Measurements from ENCODE around the gene LRRC43. TPM values are rescaled to one million over a fixed set of nuclear protein-coding genes. Genes with fewer than 3 reads are reported as not detected.

LRRC43 gene
- total and polyA plus RNA-seq, 10 of the 15 experiments (the other 5 are each of a cell fraction or from before 2014, with no cell fraction given): 0.23 TPM; not detected in 9

DNA sequence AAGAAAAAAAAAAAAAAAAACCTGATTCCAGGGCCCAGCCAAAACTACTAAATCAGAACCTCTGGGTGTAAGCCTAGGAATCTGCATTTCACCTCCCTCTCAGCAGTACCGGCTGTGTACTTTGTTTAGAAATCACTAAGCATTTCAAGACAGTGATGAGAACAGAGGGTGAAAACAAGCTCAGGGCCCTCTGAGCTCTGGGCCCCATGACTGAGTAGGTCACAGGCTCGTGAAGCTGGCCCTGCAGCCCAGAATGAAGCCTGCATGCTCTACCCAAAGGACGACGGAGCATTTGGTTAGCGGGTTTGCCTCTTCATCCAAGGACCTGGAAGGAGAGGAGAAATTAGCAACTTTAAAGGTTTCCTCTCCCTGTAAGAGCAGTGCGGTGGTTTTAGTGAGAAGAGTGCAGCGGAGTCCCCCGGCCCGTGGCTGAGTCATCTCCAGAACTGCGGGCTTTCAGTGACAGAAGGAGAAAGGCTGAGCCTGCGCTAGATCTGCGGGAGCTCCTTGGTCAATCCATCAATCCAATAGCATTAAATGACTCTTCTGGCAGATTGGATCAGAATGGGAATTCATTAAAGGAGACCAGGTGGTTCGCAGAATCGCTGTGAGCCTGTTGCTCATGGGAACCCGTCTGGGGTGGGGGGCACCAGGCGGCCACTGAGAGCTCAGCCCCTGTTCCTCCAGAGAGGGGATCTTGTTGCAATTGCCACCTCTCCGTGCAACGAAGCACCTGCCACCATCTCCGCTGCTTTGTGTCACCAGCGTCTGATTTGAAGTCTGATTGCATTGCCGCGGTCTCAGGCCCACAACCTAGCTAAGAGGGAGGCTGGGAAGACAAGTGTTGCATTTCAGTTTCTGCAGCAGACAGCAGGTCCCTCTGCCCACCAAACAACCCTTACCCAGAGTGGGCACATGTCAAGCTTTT is 16.2 kb upstream of the LRRC43 start (continued):
- TF ChIP-seq ZBTB11 (CRISPR knock-in tag; IDR thresholded peaks at IDR 0.05) (no peak), DPF2 (IDR thresholded peaks at IDR 0.05) (peak; percentile 82), MTA2 (IDR thresholded peaks at IDR 0.05; ENCODE audit: low read depth) (peak; percentile 38; the same call in 1 of the 2 replicates), CHD1 (IDR thresholded peaks at IDR 0.05; ENCODE audit: low read depth, low read length) (no peak), IKZF1 (conservative IDR thresholded peaks at IDR 0.05) (peak; percentile 83), ATF7 (IDR thresholded peaks at IDR 0.05; ENCODE audit: low read depth) (peak; percentile 19; the same call in 1 of the 2 replicates), E2F8 (IDR thresholded peaks at IDR 0.05; ENCODE audit: low read depth, partially characterized antibody) (no peak), RFX5 (IDR thresholded peaks at IDR 0.05; ENCODE audit: low read depth, low read length) (no peak), CHD4 (IDR thresholded peaks at IDR 0.05) (no peak), SUPT20H (IDR thresholded peaks at IDR 0.05; ENCODE audit: borderline replicate concordance, control insufficient read depth, low read depth, low read length) (no peak), SMARCA5 (IDR thresholded peaks at IDR 0.05) (no peak), RAD21 (IDR thresholded peaks at IDR 0.05; ENCODE audit: insufficient read depth, low read depth, low read length) (0 out of 2 replicates have a peak, but pooled peaks have one; percentile 2), RCOR1 (conservative IDR thresholded peaks at IDR 0.05; ENCODE audit: low read depth, low read length) (no peak), PAX5 (IDR thresholded peaks at IDR 0.05; ENCODE audit: borderline replicate concordance, low read depth, low read length) (0 out of 2 replicates have a peak, but pooled peaks have one; percentile 9)
- TF ChIP-seq, protein P1, sequence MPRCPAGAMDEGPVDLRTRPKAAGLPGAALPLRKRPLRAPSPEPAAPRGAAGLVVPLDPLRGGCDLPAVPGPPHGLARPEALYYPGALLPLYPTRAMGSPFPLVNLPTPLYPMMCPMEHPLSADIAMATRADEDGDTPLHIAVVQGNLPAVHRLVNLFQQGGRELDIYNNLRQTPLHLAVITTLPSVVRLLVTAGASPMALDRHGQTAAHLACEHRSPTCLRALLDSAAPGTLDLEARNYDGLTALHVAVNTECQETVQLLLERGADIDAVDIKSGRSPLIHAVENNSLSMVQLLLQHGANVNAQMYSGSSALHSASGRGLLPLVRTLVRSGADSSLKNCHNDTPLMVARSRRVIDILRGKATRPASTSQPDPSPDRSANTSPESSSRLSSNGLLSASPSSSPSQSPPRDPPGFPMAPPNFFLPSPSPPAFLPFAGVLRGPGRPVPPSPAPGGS (IDR thresholded peaks at IDR 0.05; ENCODE audit: borderline replicate concordance, insufficient read depth, low read depth, low read length, poor library complexity, severe bottlenecking): peak; percentile 63
- TF ChIP-seq, protein P2, sequence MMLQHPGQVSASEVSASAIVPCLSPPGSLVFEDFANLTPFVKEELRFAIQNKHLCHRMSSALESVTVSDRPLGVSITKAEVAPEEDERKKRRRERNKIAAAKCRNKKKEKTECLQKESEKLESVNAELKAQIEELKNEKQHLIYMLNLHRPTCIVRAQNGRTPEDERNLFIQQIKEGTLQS (IDR thresholded peaks at IDR 0.05; ENCODE audit: borderline replicate concordance, extremely low read depth, low read depth, low read length): 0 out of 2 replicates have a peak, but pooled peaks have one; percentile 39

All from GM12878 (cell line).